ENCODE data around the gene CATSPERD.
"Not testable (repeated sequence)": the region's sequence is repeated elsewhere in the genome, so short reads cannot be mapped to it uniquely, and the experiment has no call there.

CATSPERD gene

DNA sequence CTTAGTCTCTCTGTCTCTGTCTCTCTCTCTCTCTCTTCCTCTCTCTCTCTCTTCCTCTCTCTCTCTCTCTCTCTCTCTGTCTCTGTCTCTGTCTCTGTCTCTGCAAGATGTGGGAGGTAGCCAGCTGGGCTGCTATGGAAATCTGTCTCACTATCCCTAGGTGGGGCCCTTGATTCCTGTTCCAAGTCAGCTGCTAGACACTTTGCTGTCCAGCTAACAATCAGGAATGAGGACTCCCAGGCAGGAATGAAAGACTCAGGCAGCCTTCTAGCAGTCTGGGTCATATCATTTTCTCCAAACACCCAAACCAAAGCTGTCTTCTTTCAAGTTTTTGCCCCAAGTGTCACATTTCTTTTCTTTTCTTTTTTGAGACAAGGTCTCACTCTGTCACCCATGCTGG, 23.2 kb downstream of the CATSPERD start:
- DNase-seq = no peak

DNA sequence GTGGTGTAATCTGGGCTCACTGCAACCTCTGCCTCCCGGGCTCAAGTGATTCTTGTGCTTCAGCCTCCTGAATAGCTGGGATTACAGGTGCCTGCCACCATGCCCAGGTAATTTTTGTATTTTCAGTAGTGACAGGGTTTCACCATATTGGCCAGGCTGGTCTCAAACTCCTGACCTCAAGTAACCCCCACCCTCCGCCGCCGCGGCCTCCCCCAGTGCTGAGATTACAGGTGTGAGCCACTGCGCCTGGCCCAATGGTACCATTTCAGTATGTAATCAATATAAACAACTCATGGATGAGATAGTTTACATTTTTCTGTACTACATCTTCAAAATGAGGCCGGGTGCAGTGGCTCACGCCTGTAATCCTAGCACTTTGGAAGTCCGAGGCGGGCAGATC, 24.6 kb downstream of the CATSPERD start:
- DNase-seq = not testable (repeated sequence)

GRCh38 chr19:5748920-5749319, 28.5 kb downstream of the CATSPERD start:
- DNase-seq = not testable (repeated sequence)

DNA sequence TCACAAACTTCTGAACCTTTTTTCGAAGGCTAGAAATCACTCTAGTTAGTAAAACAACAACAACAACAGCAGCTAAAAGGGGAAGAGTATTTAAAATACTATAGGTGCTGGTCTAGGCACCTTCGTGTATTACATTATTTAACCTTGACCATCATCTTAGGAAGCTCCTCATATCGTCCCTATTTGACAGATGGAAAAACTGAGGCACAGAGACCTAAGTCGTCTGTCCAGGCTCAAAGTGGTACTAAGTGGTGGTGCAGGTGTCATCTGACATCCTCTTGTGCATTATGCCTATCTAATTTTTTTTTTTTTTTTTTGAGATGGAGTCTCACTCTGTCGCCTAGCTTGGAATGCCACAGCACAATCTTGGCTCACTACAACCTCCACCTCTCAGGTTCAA, 29.1 kb downstream of the CATSPERD start:
- DNase-seq = no peak

GRCh38 chr19:5751709-5752108, 31.3 kb downstream of the CATSPERD start:
- DNase-seq = no peak

DNA sequence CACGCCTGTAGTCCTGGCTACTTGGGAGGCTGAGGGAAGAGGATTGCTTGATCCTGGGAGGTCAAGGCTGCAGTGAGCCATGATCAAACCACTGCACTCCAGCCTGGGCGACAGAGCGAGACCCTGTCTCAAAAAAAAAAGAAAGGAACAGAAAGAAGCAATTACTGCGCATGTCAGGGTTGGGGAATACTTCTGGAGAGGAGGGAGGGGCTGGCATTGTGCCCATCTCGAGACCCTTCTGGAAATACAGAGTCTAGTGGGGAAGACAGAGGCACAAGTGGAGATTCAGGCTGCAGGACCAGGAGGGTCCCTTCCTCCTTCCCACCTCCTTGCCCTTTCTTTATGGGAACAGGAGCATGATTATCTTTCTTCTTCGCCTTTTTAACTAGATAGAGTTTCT, 33.3 kb downstream of the CATSPERD start:
- DNase-seq = no peak

DNA sequence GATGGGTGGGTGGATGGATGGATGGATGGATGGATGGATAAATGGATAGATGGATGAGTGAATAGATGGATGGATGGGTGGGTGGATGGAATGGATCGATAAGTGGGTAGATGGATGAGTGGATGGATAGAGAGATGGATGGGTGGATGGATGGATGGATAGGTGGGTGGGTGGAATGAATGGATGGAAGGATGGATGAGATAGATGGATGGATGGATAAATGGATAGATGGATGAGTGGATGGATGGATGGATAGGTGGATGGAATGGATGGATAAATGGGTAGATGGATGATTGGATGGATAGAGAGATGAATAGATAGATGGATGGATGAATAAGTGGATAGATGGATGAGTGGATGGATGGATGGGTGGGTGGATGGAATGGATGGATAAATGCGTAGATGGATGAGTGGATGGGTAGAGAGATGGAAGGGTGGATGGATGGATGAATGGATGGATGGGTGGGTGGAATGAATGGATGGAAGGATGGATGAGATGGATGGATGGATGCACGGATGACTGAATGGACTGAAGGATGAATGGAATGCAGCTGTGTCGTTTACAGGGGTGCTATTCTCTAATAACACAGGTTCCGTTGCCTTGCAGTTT, 42.3 kb downstream of the CATSPERD start:
- DNase-seq = no peak

DNA sequence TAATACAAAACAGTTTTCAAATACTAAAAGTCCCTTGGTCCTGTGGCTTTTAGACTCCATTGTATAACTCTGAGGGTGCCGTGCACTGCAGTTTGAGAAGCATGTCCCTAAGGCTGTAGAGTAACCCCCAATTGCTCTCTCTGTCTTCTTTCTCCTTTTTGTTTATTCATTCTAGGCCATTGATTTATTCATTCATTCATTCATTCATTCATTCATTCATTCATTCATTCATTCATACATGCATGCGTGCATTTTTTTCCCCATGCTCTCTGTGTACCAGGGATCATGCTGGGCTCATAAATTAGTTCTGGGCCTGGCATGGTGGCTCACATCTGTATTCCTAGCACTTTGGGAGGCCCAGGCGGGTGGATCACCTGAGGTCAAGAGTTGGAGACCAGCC, 44.8 kb downstream of the CATSPERD start:
- DNase-seq = no peak

GRCh38 chr19:5767949-5768348, 47.5 kb downstream of the CATSPERD start:
- no peak for DNase-seq

DNA sequence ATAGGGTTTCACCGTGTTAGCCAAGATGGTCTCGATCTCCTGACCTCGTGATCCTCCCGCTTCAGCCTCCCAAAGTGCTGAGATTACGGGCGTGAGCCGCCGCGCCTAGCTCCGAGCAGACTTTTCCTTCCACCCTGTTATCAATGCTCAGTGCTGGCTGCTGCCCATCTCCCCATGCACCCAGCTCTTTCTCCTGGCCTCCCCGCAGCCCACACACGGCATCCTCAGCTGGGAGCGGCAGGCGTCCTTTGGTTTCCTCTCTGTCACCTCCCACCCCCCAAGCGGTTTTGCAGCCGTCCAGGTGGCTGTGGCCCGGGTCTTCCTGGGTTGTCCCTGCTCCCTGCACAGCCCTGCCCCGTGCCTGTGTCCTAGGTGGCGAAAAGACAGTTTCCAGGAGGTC, 52.0 kb downstream of the CATSPERD start:
- no peak for DNase-seq

GRCh38 chr19:5773276-5773675, 52.8 kb downstream of the CATSPERD start:
- DNase-seq = no peak

- no peak for DNase-seq
These were observed 54.5 kb downstream of the CATSPERD start for GRCh38 chr19:5774921-5775320.

DNA sequence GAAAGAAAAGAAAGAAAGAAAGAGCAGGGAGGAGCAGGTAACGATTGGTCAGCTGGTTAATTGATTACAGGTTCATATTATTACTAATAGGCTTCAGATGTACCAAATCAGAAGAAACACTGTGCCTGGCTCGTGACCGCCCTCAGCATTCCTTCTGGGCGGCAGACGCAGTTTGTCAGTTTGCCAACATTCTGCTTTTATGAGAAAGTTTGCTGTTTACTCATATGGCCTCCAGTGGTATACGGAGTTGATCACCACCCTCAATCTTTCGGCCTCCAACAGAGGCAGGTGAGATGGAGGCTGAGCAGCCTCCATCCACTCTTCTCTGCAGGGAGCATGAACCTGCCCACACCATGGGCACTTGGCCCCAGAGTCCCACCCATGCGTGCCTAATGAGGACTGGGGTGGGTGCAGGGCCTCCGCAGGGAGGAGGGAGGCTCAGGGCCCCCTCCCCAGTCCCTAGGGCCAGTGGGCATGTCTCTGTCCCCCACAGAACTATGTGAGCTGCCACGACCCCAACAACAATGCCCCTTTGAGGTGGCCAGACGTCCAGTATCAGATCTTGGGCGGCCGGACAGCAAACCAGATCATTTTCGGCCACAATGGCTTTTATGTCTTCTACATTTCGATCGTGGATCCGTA, 55.4 kb downstream of the CATSPERD start:
- no peak for DNase-seq

DNA sequence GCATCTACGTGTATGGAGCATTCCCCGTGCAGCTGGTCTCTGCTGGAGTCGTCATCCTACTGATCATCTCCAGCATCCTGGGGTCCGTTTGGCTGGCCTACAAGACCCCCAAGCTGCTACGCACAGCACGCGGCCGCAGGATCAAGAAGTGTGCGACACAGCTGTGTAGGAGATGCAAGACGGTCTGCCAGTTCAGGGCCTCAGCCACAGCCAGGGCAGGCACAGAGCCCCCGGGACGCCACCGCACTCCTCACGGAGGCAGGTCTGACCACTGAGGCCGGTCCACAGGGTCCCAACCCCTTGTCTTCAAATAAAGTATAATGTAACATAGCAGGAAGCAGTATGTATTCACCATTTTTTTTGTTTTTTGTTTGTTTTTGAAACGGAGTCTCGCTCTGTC, 58.0 kb downstream of the CATSPERD start:
- no peak for DNase-seq

DNA sequence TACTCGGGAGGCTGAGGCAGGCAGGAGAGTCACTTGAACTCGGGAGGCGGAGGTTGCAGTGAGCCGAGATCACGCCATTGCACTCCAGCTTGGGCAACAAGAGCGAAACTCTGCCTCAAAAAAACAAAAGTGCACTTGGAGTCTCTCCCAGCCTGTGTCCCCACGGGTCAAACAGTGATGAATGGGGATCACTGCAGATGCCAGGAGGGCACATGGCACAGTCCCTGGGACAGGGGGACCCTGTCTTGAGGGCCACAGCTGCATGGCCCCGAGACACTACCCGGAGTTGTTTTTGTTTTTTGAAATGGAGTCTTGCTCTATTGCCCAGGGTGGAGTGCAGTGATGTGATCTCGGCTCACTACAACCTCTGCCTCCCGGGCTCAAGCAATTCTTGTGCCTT, 60.5 kb downstream of the CATSPERD start:
- not testable (repeated sequence) for DNase-seq

DNA sequence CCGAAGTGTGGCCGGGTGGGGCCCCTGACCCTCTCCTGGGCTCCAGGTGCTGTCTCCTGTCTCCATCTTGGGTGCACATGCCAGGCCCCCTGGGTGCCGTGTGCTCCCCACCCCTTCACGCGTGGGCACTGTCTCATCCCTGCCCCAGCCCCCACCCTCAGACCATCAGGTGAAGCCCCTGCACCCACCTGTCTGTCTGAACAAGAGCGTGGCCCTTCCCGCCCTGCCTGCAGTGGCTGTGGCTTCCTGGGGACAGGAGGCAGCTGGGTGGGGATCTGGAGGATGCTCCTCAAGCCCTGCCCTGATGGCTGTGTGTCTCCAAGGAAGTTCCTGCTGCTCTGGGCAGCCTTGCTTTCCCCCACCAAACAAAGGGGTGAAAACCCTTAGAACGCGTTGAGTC, 61.9 kb downstream of the CATSPERD start:
- no peak for DNase-seq

DNA sequence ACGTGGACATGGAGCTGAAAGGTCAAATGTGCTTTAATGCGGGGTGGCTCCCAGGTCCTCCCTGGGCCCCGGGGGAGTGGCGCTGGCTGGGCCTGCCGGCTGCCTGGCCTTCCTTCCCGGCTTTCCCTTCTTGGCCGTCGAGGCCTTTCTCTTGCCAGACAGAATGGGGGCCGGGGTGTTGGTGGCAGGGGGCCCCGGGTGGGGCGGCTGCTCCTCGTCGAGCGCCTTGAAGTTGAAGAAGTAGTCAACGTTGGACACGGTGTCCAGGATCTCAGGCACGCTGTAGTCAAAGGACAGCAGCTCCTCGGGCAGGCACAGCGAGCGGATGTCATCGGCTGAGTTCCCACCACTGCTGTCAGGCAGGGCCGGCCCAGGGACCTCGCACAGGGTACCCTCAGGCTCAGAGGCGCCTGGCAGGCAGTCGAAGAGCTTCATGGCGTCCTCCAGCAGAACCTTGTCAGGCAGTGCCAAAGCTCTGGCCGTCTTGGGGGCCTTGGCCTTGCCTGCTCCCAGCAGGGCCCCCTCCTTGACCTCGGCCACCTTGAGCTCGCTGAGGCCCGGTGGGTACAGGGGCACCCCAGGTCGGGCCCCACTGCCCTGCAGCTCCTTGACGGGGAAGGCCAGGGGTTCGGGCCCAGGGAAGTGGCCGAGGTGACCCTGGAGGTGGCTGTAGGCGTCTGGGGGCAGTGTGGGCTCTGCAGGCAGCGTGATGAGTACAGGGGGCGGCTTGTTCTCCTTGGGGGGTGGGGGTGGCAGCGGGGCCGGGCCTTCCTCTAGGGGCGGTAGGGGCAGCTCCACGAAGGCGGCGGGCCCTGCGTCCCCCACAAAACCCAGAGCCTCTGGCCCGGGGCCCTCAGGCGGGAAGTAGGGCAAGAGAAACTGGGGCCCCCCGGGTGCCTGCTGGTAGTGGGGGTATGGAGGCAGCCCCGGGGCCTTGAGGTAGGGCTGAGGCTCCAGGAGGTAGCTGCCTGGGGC, 62.8 kb downstream of the CATSPERD start:
- DNase-seq = no peak

DNA sequence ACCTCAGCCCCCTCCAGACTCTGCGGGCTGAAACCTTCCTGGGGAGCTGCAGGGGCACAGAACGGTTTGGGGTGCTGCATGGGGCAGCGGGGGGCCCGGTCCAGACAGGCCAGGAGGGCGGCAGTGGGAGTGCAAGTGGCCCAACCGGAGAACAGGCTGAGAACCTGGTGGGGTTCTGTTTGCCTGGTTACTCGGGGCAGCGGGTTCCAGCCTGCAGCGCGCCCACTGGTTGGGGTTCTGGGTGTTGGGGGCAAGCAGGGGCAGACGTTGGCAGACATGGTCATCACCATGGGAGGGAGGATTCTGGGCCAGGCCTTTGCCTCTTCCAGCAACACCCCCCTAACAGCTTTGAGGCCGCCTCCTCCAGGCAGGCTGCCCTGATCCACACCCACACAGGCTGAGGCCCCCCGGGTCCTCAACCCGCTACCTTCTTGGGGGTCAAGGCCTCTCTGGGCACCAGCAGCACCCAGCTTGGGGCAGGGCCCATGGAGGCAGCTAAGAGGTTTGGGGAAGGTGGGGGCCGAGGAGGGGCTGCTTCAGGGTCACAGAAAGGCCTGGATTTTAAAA, 64.2 kb downstream of the CATSPERD start, which contains the start of gene PRR22:
Gene PRR22 (minus strand): TSS at position 166 of the 567 bp plus-strand sequence. CDS start 86 bp downstream, at position 80.
- DNase-seq = no peak

- no peak for DNase-seq
These were observed 65.0 kb downstream of the CATSPERD start for GRCh38 chr19:5785423-5785822.

DNA sequence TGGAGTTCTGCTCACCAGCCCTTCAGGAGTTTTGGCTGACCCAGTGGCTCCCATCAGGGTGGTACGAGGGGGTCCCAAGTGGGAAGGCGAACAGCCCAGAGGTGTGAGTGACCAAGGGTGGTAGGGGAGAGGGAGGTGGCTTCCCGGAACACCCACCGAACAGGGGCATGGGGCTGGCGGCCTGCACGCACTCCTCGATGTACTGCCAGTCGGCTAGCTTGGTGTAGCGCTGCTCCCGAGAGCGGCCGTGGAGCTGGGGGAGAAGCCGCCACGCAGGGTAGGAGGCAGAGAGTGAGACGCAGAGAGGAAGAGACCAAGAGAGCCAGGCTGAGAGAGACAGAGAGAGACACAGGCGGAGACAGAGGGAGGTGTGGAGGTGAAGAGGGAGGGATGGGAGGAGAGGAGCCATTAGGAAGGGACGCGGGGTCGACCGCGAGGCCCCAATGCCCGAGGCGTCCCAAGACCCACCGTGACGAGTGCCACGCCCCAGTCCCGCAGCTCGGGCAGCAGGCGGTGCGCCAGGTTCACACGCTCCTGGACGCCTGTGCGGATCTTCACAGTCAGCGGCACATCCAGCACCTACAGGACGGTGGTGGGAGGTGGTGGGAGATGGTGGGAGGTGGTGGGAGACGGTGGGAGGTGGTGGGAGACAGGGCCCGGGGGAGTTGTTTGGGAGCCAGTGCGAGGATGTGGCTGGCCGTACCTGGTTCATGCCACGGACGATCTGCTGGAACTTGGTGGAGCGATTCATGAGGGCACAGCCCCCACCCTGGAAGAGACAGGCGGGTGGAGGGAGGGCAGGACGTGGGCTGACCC, 66.4 kb downstream of the CATSPERD start:
- DNase-seq = no peak

- no peak for DNase-seq
These were observed 67.2 kb downstream of the CATSPERD start for GRCh38 chr19:5787409-5788182.

GRCh38 chr19:5788422-5788821, 68.0 kb downstream of the CATSPERD start:
- DNase-seq = no peak

Measured in NCI-H510A treated with DMSO at 0.1 percent for 48 hours (cell line).